Activated CD4-positive, alpha-beta T cell treated with anti-CD3 and anti-CD28 coated beads for 4 hours (primary cell): ENCODE results near the gene MPL.

Experiments used
- DNase-seq, 2 donors: peaks; one replicate each; pipeline ENCODE4 v3.0.0-alpha.2; 2020

The MPL gene

DNA sequence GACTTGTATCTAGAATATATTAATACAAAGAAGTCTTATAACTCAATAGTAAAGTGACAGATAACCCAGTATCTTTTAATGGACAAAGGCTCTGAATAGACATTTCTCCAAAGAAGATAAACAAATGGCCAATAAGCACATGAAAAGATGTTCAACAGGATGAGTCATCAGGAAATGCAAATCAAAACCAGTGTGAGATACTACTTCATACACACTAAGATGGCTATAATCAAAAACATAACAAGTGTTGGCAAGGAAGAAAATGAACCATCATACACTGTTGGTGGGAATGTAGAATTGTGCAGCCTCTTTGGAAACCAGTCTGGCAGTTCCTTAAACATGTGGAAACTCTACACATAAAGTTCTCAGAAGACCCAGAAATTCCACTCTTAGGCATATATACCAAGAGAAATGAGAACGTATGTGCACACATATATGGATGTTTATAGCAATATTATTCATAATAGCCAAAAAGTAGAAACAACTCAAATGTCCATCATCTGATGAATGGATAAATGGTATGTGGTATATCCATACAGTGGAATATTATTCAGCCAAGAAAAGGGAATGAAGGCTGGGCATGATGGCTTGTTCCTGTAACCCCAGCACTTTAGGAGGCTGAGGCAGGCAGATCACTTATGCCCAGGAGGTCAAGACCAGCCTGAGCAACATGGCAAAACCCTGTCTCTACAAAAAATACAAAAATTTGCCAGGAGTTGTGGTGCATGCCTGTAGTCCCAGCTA, 9.9 kb upstream of the MPL start:
- DNase-seq: no peak

GRCh38 chr1:43329995-43330751, 7.4 kb upstream of the MPL start:
- DNase-seq: peak; percentile 40 to 47

DNA sequence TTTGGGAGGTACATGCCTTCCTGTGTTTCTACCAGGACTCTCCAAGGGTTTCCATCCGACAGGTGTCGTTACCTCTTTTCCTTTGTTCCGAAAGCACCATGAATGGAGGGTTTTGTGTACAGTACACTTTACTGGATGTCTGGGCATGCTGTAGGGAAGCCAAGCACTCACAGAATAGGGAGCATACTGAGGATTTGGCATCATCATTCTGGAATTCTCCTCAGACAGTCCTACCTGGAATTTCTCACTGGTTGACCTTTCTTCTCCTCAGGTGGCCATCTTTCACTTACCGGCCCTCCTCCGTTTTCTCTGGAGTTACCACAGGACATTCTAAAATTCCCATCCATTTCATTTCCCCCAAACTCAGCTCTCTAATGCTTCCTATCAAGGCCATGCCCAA, 5.9 kb upstream of the MPL start:
- DNase-seq: no peak

DNA sequence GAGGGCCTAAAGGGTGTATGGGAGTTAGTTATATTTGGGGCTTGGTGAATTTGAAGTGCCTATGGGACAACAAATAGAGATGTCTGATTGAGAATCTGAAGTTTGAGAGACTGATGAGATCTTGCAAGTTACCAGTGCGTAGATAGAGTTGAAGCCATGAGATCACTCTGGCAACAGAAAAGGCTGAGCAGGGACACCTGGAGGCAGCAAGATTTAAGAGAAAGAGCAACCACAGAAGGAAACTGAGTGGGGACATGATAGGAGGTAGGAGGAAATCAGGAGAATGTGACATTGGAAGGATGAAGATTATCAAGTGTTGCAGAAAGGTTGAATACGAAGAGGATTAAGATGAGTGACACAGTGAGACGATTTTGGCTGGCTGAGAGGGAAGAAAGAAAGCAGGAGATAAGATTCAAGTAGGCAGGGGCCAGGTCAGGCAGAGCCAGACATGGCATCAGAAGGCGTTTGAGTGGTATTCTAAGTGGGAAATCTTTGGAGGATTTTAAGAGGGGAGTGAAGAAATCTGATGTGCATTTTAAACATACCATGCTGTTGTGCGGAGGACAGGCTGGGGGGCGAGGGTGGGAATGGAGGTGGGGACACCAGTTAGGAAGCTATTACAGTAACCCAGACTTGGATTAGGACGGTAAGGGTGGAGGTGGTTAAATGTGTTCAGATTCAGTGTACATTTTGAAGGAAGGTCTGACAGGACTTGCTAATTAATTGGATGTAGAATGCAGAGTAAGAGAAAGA, 3.0 kb upstream of the MPL start:
- no peak for DNase-seq

DNA sequence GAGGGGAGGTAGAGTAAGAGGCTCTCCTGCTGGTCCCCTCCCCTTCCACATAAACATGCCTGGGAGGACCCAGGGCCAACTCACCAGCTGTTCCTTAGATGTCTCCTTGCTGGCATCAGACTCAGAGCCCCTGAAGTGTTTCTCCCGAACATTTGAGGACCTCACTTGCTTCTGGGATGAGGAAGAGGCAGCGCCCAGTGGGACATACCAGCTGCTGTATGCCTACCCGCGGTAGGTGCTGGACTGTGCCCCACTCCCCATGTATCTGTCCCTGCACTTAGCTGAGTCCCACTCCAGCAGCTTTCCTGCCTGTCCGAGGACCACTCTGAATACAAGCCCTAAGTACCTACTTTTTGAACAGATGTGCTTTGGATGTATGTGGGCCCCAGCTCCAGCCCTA, 383 bp downstream of the MPL start:
- DNase-seq: no peak

- no peak for DNase-seq
These were observed 2.1 kb downstream of the MPL start for GRCh38 chr1:43339584-43340232.

- DNase-seq: no peak
These were observed 2.9 kb downstream of the MPL start for GRCh38 chr1:43340559-43340958.

DNA sequence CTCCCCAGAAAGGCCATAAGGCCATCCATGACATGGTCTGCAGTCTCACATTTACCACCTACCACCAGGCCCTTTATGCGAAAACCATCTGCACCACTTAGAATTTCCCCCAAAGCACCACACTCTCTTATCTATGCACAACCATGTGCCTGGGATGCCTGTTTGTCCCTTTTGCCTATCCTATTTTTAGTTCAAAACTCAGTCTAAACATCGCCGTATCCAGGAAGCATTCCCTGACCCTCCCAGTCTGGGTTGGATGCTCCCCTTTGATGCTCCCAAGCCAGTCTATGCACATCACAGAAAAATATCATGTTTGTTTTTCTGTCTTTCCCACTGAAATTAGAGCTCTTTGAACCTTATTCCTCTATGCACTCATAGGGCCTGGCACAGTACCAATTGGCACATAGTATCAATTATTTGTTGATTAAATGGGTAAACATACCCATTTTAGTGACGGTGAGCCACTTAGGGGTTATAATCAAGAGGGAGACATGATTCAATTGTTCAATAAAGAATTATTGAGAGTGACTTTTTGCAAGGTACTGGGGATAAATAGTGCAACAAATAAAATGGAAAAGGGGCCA, 6.7 kb downstream of the MPL start:
- no peak for DNase-seq

DNA sequence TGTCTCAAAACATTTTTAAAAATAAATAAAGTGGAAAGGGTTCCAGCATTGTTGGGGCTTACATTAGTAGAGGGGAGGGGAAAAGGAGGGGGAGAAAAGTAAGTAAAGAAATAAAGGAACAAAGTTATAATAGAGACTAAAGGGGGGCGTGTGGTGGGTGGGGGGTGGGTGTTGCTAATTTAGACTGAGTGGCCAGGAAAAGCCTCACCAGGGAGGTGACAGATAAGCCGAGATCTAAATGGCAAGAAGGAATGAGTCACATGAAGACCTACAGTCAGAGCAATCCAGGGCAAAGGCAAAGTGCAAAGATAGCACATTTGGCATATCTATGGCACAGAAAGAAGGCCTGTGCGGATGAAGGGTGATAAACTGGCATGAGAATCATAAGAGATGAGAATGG, 7.5 kb downstream of the MPL start:
- no peak for DNase-seq

GRCh38 chr1:43346636-43347035, 9.0 kb downstream of the MPL start:
- DNase-seq: no peak

DNA sequence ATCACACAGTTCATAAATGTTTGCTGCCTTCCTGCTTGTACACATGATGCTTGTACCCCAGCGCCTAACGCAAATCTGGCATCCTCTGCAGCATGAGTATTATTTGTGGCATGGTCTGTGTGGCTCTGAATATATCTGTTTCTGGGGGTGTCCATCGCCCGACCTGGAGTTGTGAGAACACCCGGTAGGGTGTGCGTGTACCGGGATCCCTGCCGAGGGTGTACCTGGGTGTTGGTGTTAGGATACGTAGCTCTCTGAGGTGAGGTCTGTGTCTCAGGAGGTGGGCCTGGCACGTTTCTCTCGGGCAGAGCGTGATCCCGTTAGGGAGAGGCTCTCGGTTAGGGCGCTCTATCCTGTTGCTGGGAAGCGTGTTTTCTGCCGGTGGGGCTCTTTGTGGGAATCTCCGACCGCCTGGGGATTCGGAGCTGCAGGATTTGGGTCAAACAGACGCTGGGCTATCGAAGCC, 10.8 kb downstream of the MPL start:
- DNase-seq: no peak

DNA sequence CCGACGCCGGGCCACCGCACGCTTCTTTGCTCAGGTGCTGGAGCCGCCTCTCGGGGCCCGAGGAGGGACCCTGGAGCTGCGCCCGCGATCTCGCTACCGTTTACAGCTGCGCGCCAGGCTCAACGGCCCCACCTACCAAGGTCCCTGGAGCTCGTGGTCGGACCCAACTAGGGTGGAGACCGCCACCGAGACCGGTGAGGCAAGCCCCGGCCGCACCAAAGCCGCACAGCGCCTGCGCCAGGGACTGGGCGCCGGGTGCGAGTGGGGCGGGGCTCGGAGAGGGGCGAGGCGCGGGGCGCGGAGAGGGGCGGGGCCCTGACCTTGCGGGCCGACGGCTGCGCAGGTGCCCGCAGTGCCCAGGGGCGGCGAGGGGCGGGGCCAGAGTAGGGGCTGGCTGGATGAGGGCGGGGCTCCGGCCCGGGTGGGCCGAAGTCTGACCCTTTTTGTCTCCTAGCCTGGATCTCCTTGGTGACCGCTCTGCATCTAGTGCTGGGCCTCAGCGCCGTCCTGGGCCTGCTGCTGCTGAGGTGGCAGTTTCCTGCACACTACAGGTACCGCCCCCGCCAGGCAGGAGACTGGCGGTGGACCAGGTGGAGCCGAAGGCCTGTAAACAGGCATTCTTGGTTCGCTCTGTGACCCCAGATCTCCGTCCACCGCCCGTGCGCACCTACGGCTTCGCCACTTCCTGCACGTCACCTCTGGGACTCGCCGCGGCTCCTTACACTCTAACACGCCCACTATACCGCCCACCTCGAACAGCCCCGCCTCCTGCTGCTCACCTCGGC, 11.4 kb downstream of the MPL start:
- DNase-seq: peak; percentile 43 to 48

GRCh38 chr1:43349594-43350306, 12.1 kb downstream of the MPL start:
- DNase-seq: no peak

DNA sequence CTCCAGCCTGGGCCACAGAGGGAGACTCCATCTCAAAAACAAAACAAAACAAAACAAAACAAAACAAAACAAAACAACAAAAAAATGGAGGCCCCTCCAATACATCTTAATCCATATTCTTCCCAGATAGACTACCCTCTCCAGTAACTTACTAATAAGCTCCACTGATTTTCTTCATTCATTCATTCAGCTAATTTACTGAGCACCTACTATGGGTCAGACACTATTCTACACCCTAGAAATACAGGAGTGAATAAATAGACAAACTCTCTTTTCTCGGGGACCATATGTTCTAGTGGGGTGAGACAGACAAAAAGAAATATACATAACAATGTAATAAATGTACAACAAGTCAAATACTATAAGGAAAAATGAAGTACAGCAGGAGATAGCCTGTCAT, 13.4 kb downstream of the MPL start:
- DNase-seq: no peak

- no peak for DNase-seq
These were observed 14.1 kb downstream of the MPL start for GRCh38 chr1:43351421-43352350.

GRCh38 chr1:43352351-43352705, 14.7 kb downstream of the MPL start:
- no peak for DNase-seq

- DNase-seq: no peak
These were observed 15.3 kb downstream of the MPL start for GRCh38 chr1:43352881-43353280.

DNA sequence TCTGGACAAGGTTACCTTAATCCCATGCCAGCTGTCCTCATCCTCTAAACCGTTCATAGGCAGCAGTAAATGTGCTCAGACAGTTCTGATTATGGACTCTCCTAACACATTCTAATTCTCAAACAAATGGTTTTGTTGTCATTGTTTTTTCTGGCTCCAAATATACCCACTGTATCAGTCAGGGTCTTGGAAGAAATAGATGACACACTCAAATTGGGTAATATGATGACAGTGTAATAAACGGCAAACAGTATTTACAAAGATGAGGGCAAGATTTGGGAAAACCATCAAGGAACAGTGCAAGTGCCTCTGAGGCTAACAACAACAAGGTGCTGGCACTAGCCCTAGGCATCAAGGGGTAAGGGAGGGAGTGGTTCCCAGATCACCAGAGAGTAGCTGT, 16.9 kb downstream of the MPL start:
- DNase-seq: no peak

DNA sequence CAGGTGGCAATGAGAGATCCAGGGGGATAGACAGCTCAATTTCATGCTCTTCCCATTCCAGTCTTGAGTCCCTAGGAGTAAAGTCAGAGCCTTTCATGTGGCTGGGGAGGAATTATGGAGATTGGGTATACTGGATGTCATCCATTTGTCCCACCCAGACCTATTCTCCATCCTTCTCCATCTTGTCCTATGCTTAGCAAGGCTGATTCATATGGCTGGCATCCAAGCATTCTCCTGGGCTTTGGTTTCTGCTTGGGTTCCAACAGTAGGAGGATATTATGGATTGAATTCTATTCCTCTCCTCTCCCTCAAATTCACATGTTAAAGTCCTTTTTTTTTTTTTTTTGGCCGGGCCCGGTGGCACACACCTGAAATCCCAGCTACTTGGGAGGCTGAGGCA, 17.3 kb downstream of the MPL start:
- DNase-seq: no peak

DNA sequence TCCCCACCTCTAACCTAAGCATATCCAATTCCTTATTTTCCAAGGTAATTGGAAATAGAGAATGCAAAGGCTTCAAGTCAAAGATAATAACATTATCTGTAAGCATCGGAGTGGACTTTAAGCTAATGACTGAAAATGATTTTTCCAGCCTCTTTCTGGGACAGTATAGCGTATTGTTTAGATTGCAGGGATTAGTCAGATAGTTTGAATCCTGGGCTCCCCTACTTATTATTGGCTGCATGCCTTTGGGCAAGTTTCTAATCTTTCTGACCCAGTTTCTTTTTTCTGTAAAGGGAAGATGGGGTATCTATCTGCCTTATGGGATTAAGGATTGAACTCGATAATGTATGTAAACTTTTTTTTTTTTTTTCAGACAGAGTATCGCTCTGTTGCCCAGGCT, 19.6 kb downstream of the MPL start:
- DNase-seq: no peak
